ENCODE results near the gene CEACAM6.

Gene CEACAM6

GRCh38 chr19:41799444-41800000 is 44.2 kb downstream of the CEACAM6 start:
- DNase-seq: no peak

- no peak for DNase-seq
Measured at GRCh38 chr19:41801031-41801430, 45.7 kb downstream of the CEACAM6 start.

- DNase-seq: peak; percentile 73
Measured at GRCh38 chr19:41801792-41802211, 46.5 kb downstream of the CEACAM6 start.

GRCh38 chr19:41802770-41803169 is 47.4 kb downstream of the CEACAM6 start:
- no peak for DNase-seq

- no peak for DNase-seq
Measured at GRCh38 chr19:41804336-41804735, 49.0 kb downstream of the CEACAM6 start.

GRCh38 chr19:41807176-41807575 is 51.8 kb downstream of the CEACAM6 start:
- no peak for DNase-seq

- DNase-seq: peak; percentile 5
Measured at GRCh38 chr19:41808663-41809566, 53.6 kb downstream of the CEACAM6 start.

- no peak for DNase-seq
Measured at GRCh38 chr19:41810301-41810700, 55.0 kb downstream of the CEACAM6 start.

GRCh38 chr19:41811036-41811435 is 55.7 kb downstream of the CEACAM6 start:
- DNase-seq: peak; percentile 34

GRCh38 chr19:41811981-41812380 is 56.7 kb downstream of the CEACAM6 start:
- DNase-seq: no peak

- no peak for DNase-seq
Measured at GRCh38 chr19:41813911-41814310, 58.6 kb downstream of the CEACAM6 start.

GRCh38 chr19:41815301-41815700 is 60.0 kb downstream of the CEACAM6 start:
- DNase-seq: no peak

- DNase-seq: no peak
Measured at GRCh38 chr19:41816761-41817160, 61.4 kb downstream of the CEACAM6 start.

GRCh38 chr19:41821003-41821735 is 65.8 kb downstream of the CEACAM6 start:
- peak; percentile 79 for DNase-seq
